NCI-H2196 treated with DMSO at 0.1 percent for 48 hours (cell line): ENCODE data around the gene CELF1.

Source experiments
- DNase-seq: peaks from one replicate; lab custom pipeline; 2025; ENCODE audit not compliant: unreplicated experiment; lab: John Stamatoyannopoulos, UW

Gene CELF1

GRCh38 chr11:47511917-47512316 is 41.0 kb downstream of the CELF1 start:
- no peak for DNase-seq

GRCh38 chr11:47510209-47510608 is 42.7 kb downstream of the CELF1 start:
- DNase-seq: no peak

GRCh38 chr11:47509077-47509536 is 43.8 kb downstream of the CELF1 start:
- no peak for DNase-seq

GRCh38 chr11:47508240-47508957 is 44.5 kb downstream of the CELF1 start:
- DNase-seq: no peak

- DNase-seq: no peak
These were observed 45.2 kb downstream of the CELF1 start for GRCh38 chr11:47507563-47508239.

GRCh38 chr11:47506795-47507562 is 46.0 kb downstream of the CELF1 start:
- DNase-seq: no peak

- DNase-seq: no peak
These were observed 46.6 kb downstream of the CELF1 start for GRCh38 chr11:47506373-47506772.

GRCh38 chr11:47504910-47505309 is 48.0 kb downstream of the CELF1 start:
- no peak for DNase-seq

- DNase-seq: no peak
These were observed 49.7 kb downstream of the CELF1 start for GRCh38 chr11:47503227-47503626.

- no peak for DNase-seq
These were observed 50.2 kb downstream of the CELF1 start for GRCh38 chr11:47502767-47503166.

GRCh38 chr11:47501101-47501500 is 51.8 kb downstream of the CELF1 start:
- DNase-seq: no peak

- no peak for DNase-seq
These were observed 52.8 kb downstream of the CELF1 start for GRCh38 chr11:47500121-47500520.

- no peak for DNase-seq
These were observed 53.3 kb downstream of the CELF1 start for GRCh38 chr11:47499614-47500013.

GRCh38 chr11:47499161-47499560 is 53.8 kb downstream of the CELF1 start:
- no peak for DNase-seq

- no peak for DNase-seq
These were observed 54.3 kb downstream of the CELF1 start for GRCh38 chr11:47498584-47499152.

- no peak for DNase-seq
These were observed 54.8 kb downstream of the CELF1 start for GRCh38 chr11:47498149-47498548.

- no peak for DNase-seq
These were observed 56.1 kb downstream of the CELF1 start for GRCh38 chr11:47496808-47497207.

GRCh38 chr11:47495856-47496217 is 57.1 kb downstream of the CELF1 start:
- DNase-seq: no peak

- no peak for DNase-seq
These were observed 57.7 kb downstream of the CELF1 start for GRCh38 chr11:47495011-47495855.

GRCh38 chr11:47489395-47489755 is 63.6 kb downstream of the CELF1 start:
- no peak for DNase-seq
